HepG2 (cell line): ENCODE data around the gene ABHD12. TPM values are rescaled to one million over a fixed set of nuclear protein-coding genes. Genes with fewer than 3 reads are reported as not detected.

ENCODE experiments used
- ATF1 ChIP-seq: IDR thresholded peaks from 2 replicates; pipeline ENCODE4 v1.6.1; 2016; ENCODE audit warnings: mild to moderate bottlenecking, control low read depth
- BORCS8-MEF2B ChIP-seq: sonication (generic); formaldehyde crosslinking; IDR thresholded peaks from 2 replicates; pipeline ENCODE4 v1.8.0; 2022; ENCODE audit warnings: mild to moderate bottlenecking, missing genetic modification reagents
- HNF4G ChIP-seq, 2 experiments: sonication (generic) in 1 of 2; formaldehyde crosslinking in 1 of 2; IDR thresholded peaks; 2 replicates each; pipeline versions ENCODE4 v1.4.0 to v1.6.1; 2011 to 2020; ENCODE audit warnings: borderline replicate concordance in 2 of 2, low read depth in 2 of 2, mild to moderate bottlenecking in 2 of 2, low read length in 1 of 2, missing genetic modification reagents in 1 of 2, moderate library complexity in 1 of 2
- IRX3 ChIP-seq: sonication (generic); formaldehyde crosslinking; IDR thresholded peaks from 2 replicates; pipeline ENCODE4 v1.8.1; 2023; ENCODE audit warnings: mild to moderate bottlenecking, low read depth, missing genetic modification reagents, borderline replicate concordance
- KDM5B ChIP-seq: sonication (generic); formaldehyde crosslinking; IDR thresholded peaks from 2 replicates; pipeline ENCODE4 v1.4.0; 2020; ENCODE audit warnings: missing genetic modification reagents, mild to moderate bottlenecking, borderline replicate concordance
- MED13 ChIP-seq: sonication (generic); formaldehyde crosslinking; IDR thresholded peaks from 2 replicates; pipeline ENCODE4 v1.5.0; 2020; ENCODE audit warnings: missing genetic modification reagents
- MXD4 ChIP-seq: IDR thresholded peaks from 2 replicates; pipeline ENCODE4 v1.6.1; 2016; ENCODE audit warnings: mild to moderate bottlenecking, missing biosample characterization, missing genetic modification reagents
- PHF20 ChIP-seq: sonication (generic); formaldehyde crosslinking; IDR thresholded peaks from 2 replicates; pipeline ENCODE4 v1.5.0; 2020; ENCODE audit warnings: mild to moderate bottlenecking, missing genetic modification reagents
- SMAD3 ChIP-seq: sonication (generic); formaldehyde crosslinking; IDR thresholded peaks from 2 replicates; pipeline ENCODE4 v1.4.0; 2020; ENCODE audit warnings: missing genetic modification reagents
- SPEN ChIP-seq: sonication (generic); formaldehyde crosslinking; IDR thresholded peaks from 2 replicates; pipeline ENCODE4 v1.5.1; 2020; ENCODE audit warnings: low read depth, mild to moderate bottlenecking, missing genetic modification reagents
- XRCC5 ChIP-seq: fragments of 200-400 bp; formaldehyde crosslinking; optimal IDR thresholded peaks from 2 replicates; pipeline ENCODE3; 2017; ENCODE audit warnings: mild to moderate bottlenecking, low read length
- ZC3H4 ChIP-seq: sonication (generic); formaldehyde crosslinking; IDR thresholded peaks from 2 replicates; pipeline ENCODE4 v1.4.0; 2020; ENCODE audit warnings: missing genetic modification reagents, borderline replicate concordance
- ZFX ChIP-seq: sonication (generic); formaldehyde crosslinking; IDR thresholded peaks from 2 replicates; pipeline ENCODE4 v1.4.0; 2020; ENCODE audit warnings: mild to moderate bottlenecking, low read depth, missing genetic modification reagents, moderate library complexity
- ZNF263 ChIP-seq: sonication (generic); formaldehyde crosslinking; IDR thresholded peaks from 2 replicates; pipeline ENCODE4 v1.4.0; 2020; ENCODE audit warnings: missing genetic modification reagents
- ZNF276 ChIP-seq: sonication (generic); formaldehyde crosslinking; IDR thresholded peaks from 2 replicates; pipeline ENCODE4 v1.4.0; 2020; ENCODE audit warnings: mild to moderate bottlenecking, low read depth, missing genetic modification reagents
- ZNF468 ChIP-seq: sonication (generic); formaldehyde crosslinking; IDR thresholded peaks from 2 replicates; pipeline ENCODE4 v1.8.0; 2022; ENCODE audit warnings: mild to moderate bottlenecking, moderate library complexity, missing genetic modification reagents
- ZNF543 ChIP-seq: sonication (generic); formaldehyde crosslinking; IDR thresholded peaks from 2 replicates; pipeline ENCODE4 v1.4.0; 2020; ENCODE audit warnings: mild to moderate bottlenecking, missing genetic modification reagents
- ZNF749 ChIP-seq: sonication (generic); formaldehyde crosslinking; IDR thresholded peaks from 2 replicates; pipeline ENCODE4 v1.8.0; 2022; ENCODE audit warnings: mild to moderate bottlenecking, missing genetic modification reagents, moderate library complexity, borderline replicate concordance
- polyA plus RNA-seq, 8 experiments: library from polyadenylated mRNA; depleted of rRNA in 3 of 8; stranded (reverse) in 7 of 8; unstranded in 1 of 8; fragments of >200 nt; fragmentation: Illumina TruSeq in 4 of 8; extraction: Trizol in 4 of 8; gene quantifications; 2 replicates each; pipeline versions ENCODE4 v1.2.1 to v1.2.3, GENCODE V29; 2011 to 2016; ENCODE audit warnings: low read depth in 4 of 8, missing spikeins in 1 of 8, mixed read lengths in 1 of 8; ENCODE audit not compliant: insufficient read depth in 1 of 8
- total RNA-seq, 5 experiments: library from RNA; depleted of rRNA; stranded (reverse); fragments of >200 nt; fragmentation: Illumina TruSeq; extraction: Trizol; gene quantifications; 2 replicates each; pipeline ENCODE4 v1.2.3, GENCODE V29; 2016; ENCODE audit warnings: low read depth in 1 of 5
- TF ChIP-seq, protein P1 (sequence below): sonication (generic); IDR thresholded peaks from 2 replicates; pipeline ENCODE4 v1.6.1; 2016; ENCODE audit warnings: low read depth, borderline replicate concordance
- TF ChIP-seq, protein P2 (sequence below): sonication (generic); formaldehyde crosslinking; IDR thresholded peaks from 2 replicates; pipeline ENCODE4 v1.4.0; 2020; ENCODE audit warnings: mild to moderate bottlenecking, missing genetic modification reagents, borderline replicate concordance
- TF ChIP-seq, protein P3 (sequence below): sonication (generic); formaldehyde crosslinking; IDR thresholded peaks from 2 replicates; pipeline ENCODE4 v1.4.0; 2020; ENCODE audit warnings: mild to moderate bottlenecking, missing genetic modification reagents

Gene ABHD12
- total and polyA plus RNA-seq, 2 of the 13 experiments (the other 11 are each of a cell fraction or from before 2014, with no cell fraction given): 23.5 to 72.1 TPM

- TF ChIP-seq, protein P1, sequence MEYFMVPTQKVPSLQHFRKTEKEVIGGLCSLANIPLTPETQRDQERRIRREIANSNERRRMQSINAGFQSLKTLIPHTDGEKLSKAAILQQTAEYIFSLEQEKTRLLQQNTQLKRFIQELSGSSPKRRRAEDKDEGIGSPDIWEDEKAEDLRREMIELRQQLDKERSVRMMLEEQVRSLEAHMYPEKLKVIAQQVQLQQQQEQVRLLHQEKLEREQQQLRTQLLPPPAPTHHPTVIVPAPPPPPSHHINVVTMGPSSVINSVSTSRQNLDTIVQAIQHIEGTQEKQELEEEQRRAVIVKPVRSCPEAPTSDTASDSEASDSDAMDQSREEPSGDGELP: peak; percentile 58; the same call in 1 of the 2 replicates
- no peak for TF ChIP-seq SMAD3 (CRISPR knock-in tag)
- TF ChIP-seq, protein P2, sequence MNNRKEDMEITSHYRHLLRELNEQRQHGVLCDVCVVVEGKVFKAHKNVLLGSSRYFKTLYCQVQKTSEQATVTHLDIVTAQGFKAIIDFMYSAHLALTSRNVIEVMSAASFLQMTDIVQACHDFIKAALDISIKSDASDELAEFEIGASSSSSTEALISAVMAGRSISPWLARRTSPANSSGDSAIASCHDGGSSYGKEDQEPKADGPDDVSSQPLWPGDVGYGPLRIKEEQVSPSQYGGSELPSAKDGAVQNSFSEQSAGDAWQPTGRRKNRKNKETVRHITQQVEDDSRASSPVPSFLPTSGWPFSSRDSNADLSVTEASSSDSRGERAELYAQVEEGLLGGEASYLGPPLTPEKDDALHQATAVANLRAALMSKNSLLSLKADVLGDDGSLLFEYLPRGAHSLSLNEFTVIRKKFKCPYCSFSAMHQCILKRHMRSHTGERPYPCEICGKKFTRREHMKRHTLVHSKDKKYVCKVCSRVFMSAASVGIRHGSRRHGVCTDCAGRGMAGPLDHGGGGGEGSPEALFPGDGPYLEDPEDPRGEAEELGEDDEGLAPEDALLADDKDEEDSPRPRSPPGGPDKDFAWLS: no peak
- TF ChIP-seq MED13 (CRISPR knock-in tag): no peak
- peak; percentile 97 for TF ChIP-seq ZNF263
- peak; percentile 30 for TF ChIP-seq XRCC5
- TF ChIP-seq BORCS8-MEF2B: peak; percentile 49
- 0 out of 2 replicates have a peak, but pooled peaks have one; percentile 32 for TF ChIP-seq ZNF276 (CRISPR knock-in tag)
- TF ChIP-seq IRX3 (CRISPR knock-in tag): 0 out of 2 replicates have a peak, but pooled peaks have one; percentile 74
- TF ChIP-seq ZNF468: no peak
- no peak for TF ChIP-seq ATF1 (CRISPR knock-in tag)
- TF ChIP-seq PHF20 (CRISPR knock-in tag): no peak
- 0 out of 2 replicates have a peak, but pooled peaks have one; percentile 25 for TF ChIP-seq SPEN (CRISPR knock-in tag)
- TF ChIP-seq ZNF749 (CRISPR knock-in tag): no peak
- TF ChIP-seq, protein P3, sequence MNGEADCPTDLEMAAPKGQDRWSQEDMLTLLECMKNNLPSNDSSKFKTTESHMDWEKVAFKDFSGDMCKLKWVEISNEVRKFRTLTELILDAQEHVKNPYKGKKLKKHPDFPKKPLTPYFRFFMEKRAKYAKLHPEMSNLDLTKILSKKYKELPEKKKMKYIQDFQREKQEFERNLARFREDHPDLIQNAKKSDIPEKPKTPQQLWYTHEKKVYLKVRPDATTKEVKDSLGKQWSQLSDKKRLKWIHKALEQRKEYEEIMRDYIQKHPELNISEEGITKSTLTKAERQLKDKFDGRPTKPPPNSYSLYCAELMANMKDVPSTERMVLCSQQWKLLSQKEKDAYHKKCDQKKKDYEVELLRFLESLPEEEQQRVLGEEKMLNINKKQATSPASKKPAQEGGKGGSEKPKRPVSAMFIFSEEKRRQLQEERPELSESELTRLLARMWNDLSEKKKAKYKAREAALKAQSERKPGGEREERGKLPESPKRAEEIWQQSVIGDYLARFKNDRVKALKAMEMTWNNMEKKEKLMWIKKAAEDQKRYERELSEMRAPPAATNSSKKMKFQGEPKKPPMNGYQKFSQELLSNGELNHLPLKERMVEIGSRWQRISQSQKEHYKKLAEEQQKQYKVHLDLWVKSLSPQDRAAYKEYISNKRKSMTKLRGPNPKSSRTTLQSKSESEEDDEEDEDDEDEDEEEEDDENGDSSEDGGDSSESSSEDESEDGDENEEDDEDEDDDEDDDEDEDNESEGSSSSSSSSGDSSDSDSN (CRISPR knock-in tag): 0 out of 2 replicates have a peak, but pooled peaks have one; percentile 16
- TF ChIP-seq MXD4 (CRISPR knock-in tag): no peak
- 0 out of 2 replicates have a peak, but pooled peaks have one; percentile 31 for TF ChIP-seq ZNF543 (CRISPR knock-in tag)
- TF ChIP-seq ZC3H4: no peak
- peak; percentile 37; the same call in 1 of the 2 replicates for TF ChIP-seq ZFX (CRISPR knock-in tag)
- peak; percentile 44; the same call in 1 of the 2 replicates for TF ChIP-seq KDM5B (CRISPR knock-in tag)
- TF ChIP-seq HNF4G (IDR thresholded peaks at IDR 0.05; ENCODE audit: borderline replicate concordance, low read depth, low read length): peak; percentile 20; the same call in 1 of the 2 replicates
- no peak for TF ChIP-seq HNF4G (CRISPR knock-in tag; IDR thresholded peaks at IDR 0.05; ENCODE audit: borderline replicate concordance, low read depth)
These were observed 83.4 kb downstream of the ABHD12 start (continued) for GRCh38 chr20:25306991-25307903.
